PC-9 (cell line): ENCODE data around the gene NTM.

ENCODE experiments used
- CTCF ChIP-seq: fragments of 200-600 bp; sonication (generic); conservative IDR thresholded peaks from 2 replicates; pipeline ENCODE4 v1.6.1; 2017; ENCODE audit warnings: mixed run types, antibody characterized with exemption, mild to moderate bottlenecking, moderate library complexity
- EZH2 ChIP-seq: fragments of 200-600 bp; sonication (generic); IDR thresholded peaks from 2 replicates; pipeline ENCODE4 v1.8.0; 2017; ENCODE audit warnings: antibody characterized with exemption, low read depth

- TF ChIP-seq CTCF (no peak), EZH2 (no peak)
Observed at GRCh38 chr11:132036220-132036619, 665.8 kb downstream of the NTM start.
